ENCODE measurements around the gene GALNT2.

GALNT2 gene

DNA sequence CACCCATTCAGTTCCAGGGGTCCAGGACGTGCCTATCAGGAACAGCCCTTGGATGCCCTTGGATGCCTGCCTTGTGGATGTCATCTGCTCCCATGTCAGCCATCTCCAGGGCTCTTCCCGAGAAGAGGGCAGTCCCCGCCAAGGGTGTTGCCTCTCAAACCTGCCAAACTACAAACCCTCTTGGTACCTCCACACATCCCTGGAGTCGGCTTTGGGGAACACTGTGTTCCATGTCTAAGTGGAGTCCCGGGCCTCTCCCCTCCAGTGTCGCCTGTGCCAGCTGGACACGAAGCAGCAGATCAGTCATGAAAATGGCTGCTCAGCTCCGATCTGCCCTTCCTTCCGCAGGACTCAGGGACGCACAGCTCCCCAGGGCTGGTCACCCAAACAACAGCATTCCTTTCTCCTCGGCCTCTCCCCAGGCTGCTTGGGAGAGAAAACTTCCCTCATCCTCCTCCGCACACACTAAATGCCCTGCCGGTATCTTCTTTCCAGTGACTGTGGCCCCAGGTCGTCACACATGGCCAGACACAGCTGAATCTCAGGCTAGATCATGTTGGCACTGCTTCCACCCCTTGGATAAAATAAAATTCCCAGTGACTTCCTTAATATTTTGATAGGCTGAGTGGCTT lies 53.4 kb downstream of the GALNT2 start:
- Histone ChIP-seq H3K36me3 (ENCODE audit: control insufficient read depth in 2 of 2, insufficient read depth in 2 of 2, low read length in 2 of 2) (no peaks in the 10 kb centered on the region), H3K27ac (ENCODE audit: low read depth in 2 of 2, low read length in 2 of 2) (no peak overlapping the region), H3K9ac (ENCODE audit: low read depth in 1 of 2, low read length in 2 of 2) (no peak overlapping the region), H3K27me3 (ENCODE audit: control insufficient read depth in 2 of 2, insufficient read depth in 2 of 2, low read length in 2 of 2) (no peaks in the 10 kb centered on the region), H3K4me1 (ENCODE audit: control insufficient read depth in 2 of 2, insufficient read depth in 2 of 2, low read length in 2 of 2) (peaks cover 7 to 20% of the 10 kb centered on the region in 2 donors), H3K4me3 (ENCODE audit: low read length in 2 of 2) (no peak overlapping the region), H3K9me3 (ENCODE audit: control insufficient read depth in 2 of 2, low read length in 2 of 2) (no peaks in the 10 kb centered on the region)

DNA sequence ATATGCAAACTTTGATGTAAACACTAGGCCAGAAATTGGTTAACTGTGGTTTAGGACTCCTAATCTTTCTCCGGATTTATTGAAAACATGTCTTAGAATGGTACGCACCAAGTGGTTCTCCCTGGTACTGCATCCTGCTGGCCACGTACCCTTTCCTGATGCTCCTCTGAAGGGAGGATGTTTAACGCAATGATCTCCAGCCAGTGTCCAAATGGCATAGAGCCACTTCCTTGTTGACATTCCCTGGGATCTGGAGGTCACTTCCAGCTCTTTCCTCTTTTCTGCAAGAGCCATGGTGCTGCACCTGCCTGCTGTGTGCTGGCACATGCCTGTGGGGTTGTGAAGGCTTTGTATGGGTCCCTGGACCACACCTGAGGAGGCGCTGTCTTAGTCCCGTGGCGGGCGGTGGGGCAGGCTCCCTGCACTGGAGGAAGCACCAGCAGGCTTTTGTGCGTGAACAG lies 53.9 kb downstream of the GALNT2 start:
- H3K36me3 ChIP-seq (ENCODE audit: control insufficient read depth in 2 of 2, insufficient read depth in 2 of 2, low read length in 2 of 2): no peaks in the 10 kb centered on the region
- H3K4me3 ChIP-seq (ENCODE audit: low read length in 2 of 2): no peak overlapping the region
- peak overlapping the region in 1 of 2 donors; percentile 33 for H3K27ac ChIP-seq (ENCODE audit: low read depth in 2 of 2, low read length in 2 of 2)
- H3K27me3 ChIP-seq (ENCODE audit: control insufficient read depth in 2 of 2, insufficient read depth in 2 of 2, low read length in 2 of 2): no peaks in the 10 kb centered on the region
- H3K9ac ChIP-seq (ENCODE audit: low read depth in 1 of 2, low read length in 2 of 2): no peak overlapping the region
- peaks cover 7 to 23% of the 10 kb centered on the region in 2 donors for H3K4me1 ChIP-seq (ENCODE audit: control insufficient read depth in 2 of 2, insufficient read depth in 2 of 2, low read length in 2 of 2)
- no peaks in the 10 kb centered on the region for H3K9me3 ChIP-seq (ENCODE audit: control insufficient read depth in 2 of 2, low read length in 2 of 2)

DNA sequence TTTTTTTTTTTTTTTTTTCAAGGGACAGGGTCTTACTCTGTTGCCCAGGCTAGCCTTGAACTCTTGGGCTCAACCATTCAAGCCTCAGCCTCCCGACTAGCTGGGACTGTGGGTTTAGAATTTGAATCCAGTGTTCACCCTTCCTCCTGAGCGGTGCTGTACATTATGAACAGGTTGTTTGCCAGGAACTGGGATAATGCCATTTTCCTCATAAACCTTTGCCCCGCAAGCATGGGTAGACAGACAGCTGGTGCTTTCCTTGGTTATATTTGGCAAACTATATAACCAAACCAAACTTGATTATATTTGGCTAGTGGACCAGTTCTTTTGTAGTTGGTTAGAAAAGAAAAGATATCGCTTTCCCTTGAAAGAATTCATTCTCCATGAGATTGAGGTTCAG lies 54.9 kb downstream of the GALNT2 start:
- Histone ChIP-seq H3K4me3 (ENCODE audit: low read length in 2 of 2) (no peak overlapping the region), H3K36me3 (ENCODE audit: control insufficient read depth in 2 of 2, insufficient read depth in 2 of 2, low read length in 2 of 2) (no peaks in the 10 kb centered on the region), H3K9me3 (ENCODE audit: control insufficient read depth in 2 of 2, low read length in 2 of 2) (no peaks in the 10 kb centered on the region), H3K27ac (ENCODE audit: low read depth in 2 of 2, low read length in 2 of 2) (peak overlapping the region; percentile 53 to 66), H3K9ac (ENCODE audit: low read depth in 1 of 2, low read length in 2 of 2) (no peak overlapping the region), H3K27me3 (ENCODE audit: control insufficient read depth in 2 of 2, insufficient read depth in 2 of 2, low read length in 2 of 2) (no peaks in the 10 kb centered on the region), H3K4me1 (ENCODE audit: control insufficient read depth in 2 of 2, insufficient read depth in 2 of 2, low read length in 2 of 2) (peaks cover 13 to 23% of the 10 kb centered on the region in 2 donors)

GRCh38 chr1:230122366-230123279 lies 55.6 kb downstream of the GALNT2 start:
- Histone ChIP-seq H3K27me3 (ENCODE audit: control insufficient read depth in 2 of 2, insufficient read depth in 2 of 2, low read length in 2 of 2) (no peaks in the 10 kb centered on the region), H3K27ac (ENCODE audit: low read depth in 2 of 2, low read length in 2 of 2) (peak overlapping the region; percentile 66 to 67), H3K4me1 (ENCODE audit: control insufficient read depth in 2 of 2, insufficient read depth in 2 of 2, low read length in 2 of 2) (peaks cover 13 to 23% of the 10 kb centered on the region in 2 donors), H3K9ac (ENCODE audit: low read depth in 1 of 2, low read length in 2 of 2) (peak overlapping the region in 1 of 2 donors; percentile 23), H3K36me3 (ENCODE audit: control insufficient read depth in 2 of 2, insufficient read depth in 2 of 2, low read length in 2 of 2) (no peaks in the 10 kb centered on the region), H3K9me3 (ENCODE audit: control insufficient read depth in 2 of 2, low read length in 2 of 2) (no peaks in the 10 kb centered on the region), H3K4me3 (ENCODE audit: low read length in 2 of 2) (no peak overlapping the region)

DNA sequence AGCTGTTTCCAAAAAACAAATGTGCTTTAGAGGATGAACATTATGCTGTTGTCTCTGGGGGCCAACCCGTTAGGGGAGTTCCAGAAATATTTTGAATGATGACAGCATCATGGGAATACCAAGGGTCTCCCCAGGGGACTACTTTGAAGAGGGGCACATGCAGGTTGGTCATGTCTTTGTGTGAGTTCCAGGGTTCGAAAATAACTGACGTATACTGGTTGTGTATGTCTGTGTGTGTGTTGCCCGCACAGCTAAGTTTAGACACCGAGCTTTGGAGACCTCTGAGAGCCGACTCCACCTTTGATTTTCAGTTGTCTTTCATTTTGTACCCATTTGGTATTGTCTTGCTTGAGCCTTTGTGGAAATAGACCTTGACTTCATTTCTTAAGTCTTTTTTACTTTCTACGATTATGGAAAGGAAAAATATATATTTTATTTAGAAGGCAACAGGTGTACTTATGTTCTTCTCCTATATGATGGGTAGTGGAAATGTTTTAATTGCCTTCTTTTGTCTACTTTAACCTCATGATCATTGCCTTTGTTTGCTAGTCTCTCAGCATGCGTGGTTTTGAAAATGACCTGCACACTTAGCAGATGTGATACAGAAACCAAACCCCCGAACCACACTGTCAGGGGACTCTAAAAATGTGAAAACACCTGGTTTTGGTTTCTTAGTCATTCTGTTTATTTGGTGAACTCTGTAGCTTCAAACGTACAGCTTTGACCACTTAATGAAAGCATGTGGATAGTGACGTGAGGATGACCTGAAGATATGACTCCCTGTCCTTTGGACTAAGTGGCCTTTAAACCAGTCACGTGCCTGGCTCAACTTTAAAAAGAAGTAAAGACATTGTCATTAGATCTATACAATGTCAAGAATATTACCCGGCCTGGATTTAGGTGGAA lies 56.5 kb downstream of the GALNT2 start:
- H3K27ac ChIP-seq (ENCODE audit: low read depth in 2 of 2, low read length in 2 of 2): peak overlapping the region; percentile 66 to 67
- H3K4me1 ChIP-seq (ENCODE audit: control insufficient read depth in 2 of 2, insufficient read depth in 2 of 2, low read length in 2 of 2): peaks cover 13 to 23% of the 10 kb centered on the region in 2 donors
- H3K9me3 ChIP-seq (ENCODE audit: control insufficient read depth in 2 of 2, low read length in 2 of 2): no peaks in the 10 kb centered on the region
- peak overlapping the region in 1 of 2 donors; percentile 23 for H3K9ac ChIP-seq (ENCODE audit: low read depth in 1 of 2, low read length in 2 of 2)
- no peaks in the 10 kb centered on the region for H3K36me3 ChIP-seq (ENCODE audit: control insufficient read depth in 2 of 2, insufficient read depth in 2 of 2, low read length in 2 of 2)
- no peak overlapping the region for H3K4me3 ChIP-seq (ENCODE audit: low read length in 2 of 2)
- no peaks in the 10 kb centered on the region for H3K27me3 ChIP-seq (ENCODE audit: control insufficient read depth in 2 of 2, insufficient read depth in 2 of 2, low read length in 2 of 2)

GRCh38 chr1:230124186-230125128 lies 57.4 kb downstream of the GALNT2 start:
- Histone ChIP-seq H3K4me1 (ENCODE audit: control insufficient read depth in 2 of 2, insufficient read depth in 2 of 2, low read length in 2 of 2) (peaks cover 13 to 23% of the 10 kb centered on the region in 2 donors), H3K36me3 (ENCODE audit: control insufficient read depth in 2 of 2, insufficient read depth in 2 of 2, low read length in 2 of 2) (no peaks in the 10 kb centered on the region), H3K27me3 (ENCODE audit: control insufficient read depth in 2 of 2, insufficient read depth in 2 of 2, low read length in 2 of 2) (no peaks in the 10 kb centered on the region), H3K4me3 (ENCODE audit: low read length in 2 of 2) (no peak overlapping the region), H3K9ac (ENCODE audit: low read depth in 1 of 2, low read length in 2 of 2) (no peak overlapping the region), H3K9me3 (ENCODE audit: control insufficient read depth in 2 of 2, low read length in 2 of 2) (no peaks in the 10 kb centered on the region), H3K27ac (ENCODE audit: low read depth in 2 of 2, low read length in 2 of 2) (peak overlapping the region; percentile 59 to 60)

DNA sequence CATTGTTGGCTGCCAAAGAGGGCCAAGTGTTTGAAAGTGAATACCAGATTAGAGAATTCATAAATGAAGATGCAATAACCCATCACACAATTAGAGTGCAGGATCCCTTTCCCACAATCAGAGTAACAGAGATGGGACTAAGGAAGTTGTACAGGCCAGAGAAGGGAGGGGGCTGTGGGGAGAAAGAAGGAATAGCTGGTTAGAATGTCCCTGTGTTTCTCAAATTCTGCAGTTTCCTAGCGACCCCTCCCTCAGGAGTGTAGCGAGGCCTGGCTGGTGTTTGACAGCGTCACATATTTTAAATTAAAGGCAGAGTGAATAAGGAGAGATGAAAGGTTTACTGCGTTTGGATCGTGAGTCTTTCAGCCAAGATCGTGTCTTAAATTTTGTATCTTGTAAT lies 58.1 kb downstream of the GALNT2 start:
- H3K27me3 ChIP-seq (ENCODE audit: control insufficient read depth in 2 of 2, insufficient read depth in 2 of 2, low read length in 2 of 2): no peaks in the 10 kb centered on the region
- H3K4me1 ChIP-seq (ENCODE audit: control insufficient read depth in 2 of 2, insufficient read depth in 2 of 2, low read length in 2 of 2): peaks cover 13 to 23% of the 10 kb centered on the region in 2 donors
- no peaks in the 10 kb centered on the region for H3K36me3 ChIP-seq (ENCODE audit: control insufficient read depth in 2 of 2, insufficient read depth in 2 of 2, low read length in 2 of 2)
- no peak overlapping the region for H3K9ac ChIP-seq (ENCODE audit: low read depth in 1 of 2, low read length in 2 of 2)
- H3K9me3 ChIP-seq (ENCODE audit: control insufficient read depth in 2 of 2, low read length in 2 of 2): no peaks in the 10 kb centered on the region
- peak overlapping the region; percentile 59 to 60 for H3K27ac ChIP-seq (ENCODE audit: low read depth in 2 of 2, low read length in 2 of 2)
- H3K4me3 ChIP-seq (ENCODE audit: low read length in 2 of 2): no peak overlapping the region

DNA sequence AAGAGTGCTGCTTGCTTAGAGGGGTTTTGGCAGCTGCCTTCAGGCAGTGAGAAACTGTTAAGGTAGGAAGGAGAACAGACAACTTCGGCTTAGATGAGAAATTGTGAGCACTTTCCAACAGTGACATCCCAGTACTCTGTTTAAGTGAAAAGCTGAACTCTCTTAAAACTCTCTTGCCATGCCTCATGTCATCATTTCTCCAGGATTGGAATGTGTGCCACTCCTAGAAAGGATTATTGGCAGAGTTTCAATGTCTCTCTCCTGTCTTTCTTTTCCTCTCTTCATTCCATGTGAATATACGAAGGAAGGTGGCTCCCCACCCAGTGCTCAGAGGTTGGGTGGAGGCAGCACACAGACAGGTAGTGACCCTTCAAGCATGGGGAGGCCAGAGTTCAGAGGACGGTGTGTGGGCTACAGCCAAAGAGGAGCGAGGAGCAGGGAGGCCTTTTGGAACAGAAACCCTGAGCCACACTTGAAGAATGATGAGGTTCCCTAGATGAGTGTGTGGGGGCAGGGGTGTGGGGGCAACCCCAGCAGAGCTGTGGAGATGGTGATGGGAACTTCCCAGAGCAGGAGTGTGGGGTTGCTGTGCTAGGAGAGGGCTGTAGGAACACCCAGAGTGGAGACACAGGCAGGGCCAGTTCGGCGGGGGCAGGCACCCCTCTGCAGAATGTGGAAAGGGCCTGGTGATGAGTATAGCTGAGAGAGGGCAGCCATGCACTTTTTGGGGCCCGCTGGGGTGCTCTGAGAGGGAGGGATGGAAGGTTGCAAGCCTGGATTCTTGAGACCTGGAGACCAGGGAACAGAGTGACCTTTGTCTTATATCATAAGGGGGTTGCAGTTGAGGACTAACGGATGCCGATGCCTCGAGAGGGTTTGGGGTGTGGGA lies 58.8 kb downstream of the GALNT2 start:
- Histone ChIP-seq H3K9me3 (ENCODE audit: control insufficient read depth in 2 of 2, low read length in 2 of 2) (no peaks in the 10 kb centered on the region), H3K4me3 (ENCODE audit: low read length in 2 of 2) (no peak overlapping the region), H3K9ac (ENCODE audit: low read depth in 1 of 2, low read length in 2 of 2) (no peak overlapping the region), H3K27me3 (ENCODE audit: control insufficient read depth in 2 of 2, insufficient read depth in 2 of 2, low read length in 2 of 2) (no peaks in the 10 kb centered on the region), H3K36me3 (ENCODE audit: control insufficient read depth in 2 of 2, insufficient read depth in 2 of 2, low read length in 2 of 2) (no peaks in the 10 kb centered on the region), H3K27ac (ENCODE audit: low read depth in 2 of 2, low read length in 2 of 2) (no peak overlapping the region), H3K4me1 (ENCODE audit: control insufficient read depth in 2 of 2, insufficient read depth in 2 of 2, low read length in 2 of 2) (peaks cover 12 to 23% of the 10 kb centered on the region in 2 donors)
